HG03060 (cell line): Measurements from ENCODE around the gene HOXA7.

ENCODE experiments used
- ATAC-seq: cut with Tn5 transposase; IDR thresholded peaks from one replicate; pipeline ENCODE4 v1.9.1; 2021; ENCODE audit warnings: low read depth, moderate number of reproducible peaks; ENCODE audit not compliant: unreplicated experiment

Gene HOXA7

DNA sequence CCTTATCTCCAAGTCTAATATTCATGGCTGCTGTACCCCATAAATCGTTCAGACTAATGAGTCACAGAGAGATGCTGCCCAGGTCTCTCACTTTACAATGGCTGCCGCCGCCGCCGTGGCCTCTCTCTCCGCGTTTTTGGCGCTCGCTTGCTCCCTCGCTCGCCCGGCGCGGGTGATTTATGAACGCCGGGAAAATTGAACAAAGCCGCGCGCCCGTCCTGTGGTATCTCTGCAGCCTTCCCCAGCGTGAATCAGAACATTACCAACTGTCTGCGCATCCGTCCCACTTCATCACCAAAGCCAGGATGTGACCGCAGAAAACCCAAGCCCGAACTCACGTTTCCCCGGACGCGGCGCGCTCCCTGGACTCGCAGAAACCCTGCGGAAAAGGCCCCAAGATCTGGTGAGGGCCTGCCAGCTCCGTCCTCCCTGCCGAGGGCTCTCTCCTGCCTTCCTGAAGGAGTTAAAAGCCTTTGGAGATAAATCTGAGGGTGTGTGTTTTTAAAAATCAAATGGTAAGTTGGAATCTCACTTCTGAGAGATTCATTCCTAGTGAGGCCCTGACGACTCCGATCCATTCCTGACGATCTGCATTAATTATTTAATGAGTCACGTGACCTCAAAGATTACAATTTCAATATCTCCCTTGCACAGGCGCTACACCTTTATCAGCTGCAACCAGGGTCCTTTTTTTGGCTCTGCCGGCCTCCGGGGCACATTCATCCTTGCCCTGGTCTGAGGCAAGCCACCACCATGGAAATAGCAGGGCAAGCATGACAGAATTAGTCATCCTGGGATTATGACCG, 32.2 kb downstream of the HOXA7 start:
- no peak for ATAC-seq

- no peak for ATAC-seq
Observed at GRCh38 chr7:27123477-27124053, 32.9 kb downstream of the HOXA7 start.

GRCh38 chr7:27123007-27123476, 33.4 kb downstream of the HOXA7 start:
- ATAC-seq = no peak

GRCh38 chr7:27122077-27122910, 34.2 kb downstream of the HOXA7 start:
- ATAC-seq = no peak

- ATAC-seq = no peak
Observed at GRCh38 chr7:27121684-27122076, 34.8 kb downstream of the HOXA7 start.

DNA sequence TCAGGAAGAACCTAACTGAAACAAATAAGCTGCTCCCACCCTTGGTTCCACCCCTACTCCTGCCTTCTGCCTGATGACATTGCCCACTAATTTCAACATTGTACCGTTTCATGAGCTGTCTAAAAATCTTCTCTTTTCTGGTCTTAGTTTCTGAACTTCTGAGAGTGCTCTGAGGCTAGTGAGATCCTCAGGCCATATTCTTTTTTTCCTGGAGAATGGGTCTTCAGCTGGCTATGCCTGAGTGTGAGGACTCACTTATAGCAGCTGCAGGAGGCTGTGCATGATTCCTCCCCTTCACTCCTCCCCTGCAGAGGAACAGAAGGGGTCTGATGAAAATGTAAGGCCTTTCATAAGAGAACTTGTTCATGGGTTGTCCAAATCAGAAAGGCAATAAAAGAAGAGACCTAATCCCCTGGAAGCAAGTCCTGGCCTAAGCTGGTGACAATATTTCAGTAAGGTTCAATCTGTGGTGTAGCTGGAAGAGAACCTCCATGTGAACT, 37.0 kb downstream of the HOXA7 start:
- ATAC-seq = no peak

DNA sequence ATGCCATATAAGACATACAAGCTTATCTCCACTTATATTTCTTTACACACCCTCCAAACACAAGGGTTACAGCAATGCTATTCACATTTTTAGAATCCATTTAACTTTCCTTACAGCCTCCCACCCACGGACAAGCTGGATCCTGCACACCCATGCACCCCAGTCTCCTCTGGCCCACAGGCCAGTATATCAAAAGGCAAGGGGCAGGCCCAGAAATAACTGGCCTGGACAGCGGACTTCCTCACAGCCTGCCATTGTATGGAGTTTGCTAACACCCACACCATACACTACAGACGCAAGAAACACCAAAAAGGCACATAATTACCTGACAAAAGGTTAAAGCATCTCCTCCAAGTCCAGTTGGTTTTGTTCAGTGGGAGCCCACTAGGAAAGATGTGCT, 37.9 kb downstream of the HOXA7 start:
- ATAC-seq = no peak

DNA sequence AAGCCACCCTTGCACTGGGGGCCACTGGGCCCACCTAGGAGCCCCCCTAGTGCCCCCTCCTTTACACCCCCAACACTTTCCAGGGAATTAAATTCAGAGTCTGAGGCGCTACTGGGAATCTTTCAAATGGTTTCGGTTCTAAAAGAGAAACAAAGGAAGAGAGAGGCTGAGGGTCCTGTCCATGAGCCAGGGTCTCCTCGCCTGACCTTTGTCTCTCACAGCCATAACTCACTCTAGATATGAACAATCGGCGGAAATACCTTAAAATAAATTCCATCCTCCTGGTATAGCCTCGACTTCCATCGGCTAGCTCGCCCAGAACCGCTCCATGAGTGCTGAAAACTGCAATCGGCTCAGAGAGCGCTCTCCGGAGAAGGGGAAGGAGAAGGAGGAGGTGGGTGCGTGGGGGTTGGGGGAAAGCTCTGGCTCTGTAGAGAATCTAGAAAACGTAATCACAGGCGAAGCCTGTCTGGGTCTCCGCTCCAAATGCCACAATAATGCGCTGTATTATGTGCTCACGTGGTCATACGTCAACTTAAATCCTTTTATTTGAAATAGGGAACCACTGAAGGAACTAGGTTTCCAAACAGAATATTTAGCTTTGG, 38.5 kb downstream of the HOXA7 start:
- ATAC-seq = no peak

DNA sequence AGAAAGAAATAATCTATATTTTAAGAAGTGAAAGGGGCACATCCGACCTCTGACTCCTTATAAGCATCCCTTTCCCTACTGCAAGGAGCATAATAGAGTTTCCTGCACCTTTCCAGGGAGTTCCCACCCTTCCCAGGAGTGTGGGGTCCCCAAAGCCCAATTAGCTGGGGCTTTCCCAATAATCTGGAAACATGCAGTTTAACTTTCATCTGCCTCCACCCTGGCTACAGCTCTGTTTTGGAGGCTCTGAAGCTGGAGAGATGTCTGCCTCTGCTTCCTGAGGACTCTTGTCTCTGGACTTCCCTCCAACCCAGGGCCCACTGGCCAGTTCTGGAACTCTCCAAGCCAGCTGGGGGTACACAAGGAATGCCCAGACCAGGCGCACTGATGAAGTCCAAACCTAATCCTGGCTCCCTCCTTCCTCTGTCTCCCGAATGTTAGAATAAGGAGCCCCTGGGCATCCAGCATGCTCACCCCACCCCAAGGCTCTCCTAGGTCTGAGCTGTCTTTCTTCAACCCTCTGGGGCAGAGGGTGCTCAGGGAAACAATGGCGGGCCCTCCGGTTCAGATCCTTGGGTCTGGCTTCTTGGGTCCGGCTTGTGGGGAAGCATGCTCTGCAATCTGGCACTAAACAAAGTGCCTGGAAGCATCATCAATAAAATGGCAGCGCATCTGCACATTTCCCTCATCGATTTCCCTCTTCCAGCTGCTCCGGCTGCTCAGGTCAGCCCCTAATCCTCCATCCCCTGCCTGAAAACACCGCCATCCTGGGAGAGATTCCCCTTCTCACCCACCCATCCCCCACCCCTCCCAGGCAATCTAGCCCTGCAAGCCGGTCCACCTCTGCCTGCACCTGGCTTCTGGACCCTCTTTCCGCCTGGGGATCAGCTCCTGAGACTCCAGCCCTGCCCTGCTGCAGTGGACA, 39.3 kb downstream of the HOXA7 start:
- ATAC-seq = no peak

- ATAC-seq = no peak
Observed at GRCh38 chr7:27116031-27116961, 40.2 kb downstream of the HOXA7 start.

DNA sequence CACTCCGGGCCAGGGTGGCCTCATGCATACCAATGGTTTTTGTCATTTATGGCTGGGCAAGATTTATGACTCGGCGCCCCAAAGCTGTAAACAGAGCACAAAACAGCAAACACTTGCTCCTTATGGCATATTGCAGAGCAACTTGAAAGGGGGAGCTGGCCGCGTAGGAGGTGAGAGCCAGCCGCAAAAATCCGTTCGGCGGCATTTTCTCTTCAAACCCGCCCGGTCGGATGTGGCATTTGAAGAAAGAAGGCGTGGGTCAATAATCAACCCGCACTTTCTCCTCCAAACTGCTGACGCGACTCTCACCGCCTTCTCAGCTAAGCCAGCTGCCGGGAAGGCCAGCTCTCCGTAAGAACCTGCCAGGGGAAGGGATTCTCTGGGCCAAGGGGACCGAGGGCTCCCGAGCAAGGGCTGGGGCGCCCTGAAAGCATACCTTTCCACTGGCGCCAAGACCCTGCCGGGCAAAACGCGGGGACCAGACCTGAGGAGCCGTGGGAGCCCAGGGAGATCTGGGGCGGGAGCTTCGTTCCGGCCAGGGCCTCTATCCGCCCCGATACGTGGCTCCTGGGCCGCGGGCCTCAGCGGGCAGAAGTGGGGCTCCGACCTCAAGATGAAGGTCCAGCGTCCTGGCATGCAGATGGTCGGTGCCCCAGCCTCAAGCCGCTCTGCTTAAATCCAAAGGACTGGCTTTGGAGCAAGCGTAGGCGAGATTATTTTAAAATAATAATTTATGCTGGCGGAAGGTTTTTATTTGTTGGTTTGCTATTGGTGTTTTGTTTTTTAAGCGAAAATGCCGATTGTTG, 41.1 kb downstream of the HOXA7 start:
- ATAC-seq = no peak

- no peak for ATAC-seq
Observed at GRCh38 chr7:27114881-27115220, 41.6 kb downstream of the HOXA7 start.

- no peak for ATAC-seq
Observed at GRCh38 chr7:27113991-27114769, 42.3 kb downstream of the HOXA7 start.

- no peak for ATAC-seq
Observed at GRCh38 chr7:27112955-27113949, 43.2 kb downstream of the HOXA7 start.

DNA sequence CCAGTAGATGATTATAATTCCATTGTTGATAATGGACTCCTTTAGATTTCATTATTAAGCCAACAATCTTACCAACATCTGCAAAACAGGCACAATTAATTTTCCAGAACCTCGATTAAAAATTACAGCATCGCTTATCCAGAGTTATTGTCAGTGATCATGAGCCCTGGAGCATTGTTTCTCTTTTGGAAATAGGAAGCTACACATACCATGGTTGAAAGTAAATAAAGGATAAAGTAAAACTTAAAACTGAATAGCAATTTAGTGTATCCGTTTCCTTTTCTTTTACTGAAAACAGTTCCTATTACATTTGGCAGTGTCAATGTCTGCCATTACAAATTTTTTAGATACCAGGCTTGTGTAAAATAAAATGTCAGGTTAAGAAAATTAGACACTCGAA, 44.1 kb downstream of the HOXA7 start:
- ATAC-seq = no peak

GRCh38 chr7:27111751-27112277, 44.7 kb downstream of the HOXA7 start:
- no peak for ATAC-seq
